ENCODE data around the gene TRIM14.

- TF ChIP-seq CTCF (IDR thresholded peaks at IDR 0.05) (no peak), POLR2AphosphoS5 (IDR thresholded peaks at IDR 0.05) (no peak)
These were observed 45.9 kb upstream of the TRIM14 start for GRCh38 chr9:98164912-98165311.

All from gastroesophageal sphincter (tissue), 3 donors.